Measurements from ENCODE around the gene VTI1A.

VTI1A gene

DNA sequence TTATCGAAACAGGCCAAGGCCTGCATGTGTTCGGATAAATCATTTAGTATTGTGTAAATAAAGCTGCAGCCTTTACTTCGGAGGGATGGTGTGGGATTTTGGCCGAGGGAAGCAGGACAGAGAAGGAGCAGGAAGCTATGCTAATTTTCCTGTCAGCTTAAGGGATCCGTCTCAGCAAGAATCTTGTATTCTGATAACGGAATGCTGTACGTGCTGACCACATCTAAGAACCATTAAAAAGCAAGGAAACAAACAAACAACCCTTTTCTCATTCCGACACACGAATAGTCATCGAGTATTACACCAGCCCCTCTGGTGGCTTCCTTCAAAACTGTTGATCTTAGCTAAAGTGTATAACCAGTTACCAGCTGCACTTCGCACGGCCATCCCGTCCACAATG is 369.9 kb downstream of the VTI1A start:
- TF ChIP-seq MYC (IDR thresholded peaks at IDR 0.05; ENCODE audit: low read depth, low read length): no peak
- TF ChIP-seq, protein P1, sequence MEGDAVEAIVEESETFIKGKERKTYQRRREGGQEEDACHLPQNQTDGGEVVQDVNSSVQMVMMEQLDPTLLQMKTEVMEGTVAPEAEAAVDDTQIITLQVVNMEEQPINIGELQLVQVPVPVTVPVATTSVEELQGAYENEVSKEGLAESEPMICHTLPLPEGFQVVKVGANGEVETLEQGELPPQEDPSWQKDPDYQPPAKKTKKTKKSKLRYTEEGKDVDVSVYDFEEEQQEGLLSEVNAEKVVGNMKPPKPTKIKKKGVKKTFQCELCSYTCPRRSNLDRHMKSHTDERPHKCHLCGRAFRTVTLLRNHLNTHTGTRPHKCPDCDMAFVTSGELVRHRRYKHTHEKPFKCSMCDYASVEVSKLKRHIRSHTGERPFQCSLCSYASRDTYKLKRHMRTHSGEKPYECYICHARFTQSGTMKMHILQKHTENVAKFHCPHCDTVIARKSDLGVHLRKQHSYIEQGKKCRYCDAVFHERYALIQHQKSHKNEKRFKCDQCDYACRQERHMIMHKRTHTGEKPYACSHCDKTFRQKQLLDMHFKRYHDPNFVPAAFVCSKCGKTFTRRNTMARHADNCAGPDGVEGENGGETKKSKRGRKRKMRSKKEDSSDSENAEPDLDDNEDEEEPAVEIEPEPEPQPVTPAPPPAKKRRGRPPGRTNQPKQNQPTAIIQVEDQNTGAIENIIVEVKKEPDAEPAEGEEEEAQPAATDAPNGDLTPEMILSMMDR (IDR thresholded peaks at IDR 0.05; ENCODE audit: low read depth, low read length): no peak
- no peak for TF ChIP-seq MAX (IDR thresholded peaks at IDR 0.05; ENCODE audit: low read depth, low read length)
- no peak for TF ChIP-seq POLR2A (IDR thresholded peaks at IDR 0.05; ENCODE audit: extremely low read depth, insufficient read length)
- H3K4me3 ChIP-seq (ENCODE audit: low read depth, low read length): no peak overlapping the region
- no peak for DNase-seq (ENCODE audit: low read depth)

DNA sequence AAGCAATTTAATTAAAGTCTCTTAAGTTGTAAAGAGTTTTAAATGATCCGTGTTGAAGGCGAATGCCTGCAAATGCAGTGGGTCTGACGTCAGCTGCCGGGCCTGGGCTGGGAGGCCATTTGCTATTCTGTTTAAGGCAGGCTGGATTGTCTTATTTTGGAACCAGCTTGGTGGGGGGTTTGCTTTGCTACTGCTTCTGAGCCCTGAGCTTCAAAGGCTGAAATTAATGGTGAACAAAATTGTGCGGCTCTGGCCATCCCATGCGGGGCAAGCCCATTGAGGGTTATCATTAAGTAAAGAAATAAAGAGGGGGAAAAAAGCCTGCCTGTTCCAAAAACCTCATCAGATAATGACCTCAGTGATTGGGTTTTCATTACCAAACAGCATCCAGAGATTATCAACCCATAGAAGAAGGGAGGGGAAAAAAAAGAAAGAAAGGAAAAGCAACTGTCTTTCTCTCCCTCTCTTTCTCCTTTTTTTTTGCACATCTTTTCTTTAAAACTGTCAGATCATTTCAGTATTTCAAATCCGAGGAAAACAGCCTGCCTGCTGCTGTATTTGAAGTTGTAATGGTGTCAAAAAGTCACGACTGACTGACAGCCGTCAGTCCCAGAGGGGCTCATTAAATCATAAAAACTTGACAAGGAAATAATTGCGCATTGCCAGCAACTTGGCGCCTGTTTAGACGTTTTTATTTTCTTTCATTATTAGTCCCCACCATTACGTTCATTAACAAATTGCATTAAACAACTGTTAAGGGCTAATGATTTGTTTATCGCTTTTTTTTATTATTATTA is 371.2 kb downstream of the VTI1A start:
- no peak overlapping the region for H3K4me3 ChIP-seq (ENCODE audit: low read depth, low read length)
- no peak for DNase-seq (ENCODE audit: low read depth)
- TF ChIP-seq MAX (IDR thresholded peaks at IDR 0.05; ENCODE audit: low read depth, low read length): no peak

DNA sequence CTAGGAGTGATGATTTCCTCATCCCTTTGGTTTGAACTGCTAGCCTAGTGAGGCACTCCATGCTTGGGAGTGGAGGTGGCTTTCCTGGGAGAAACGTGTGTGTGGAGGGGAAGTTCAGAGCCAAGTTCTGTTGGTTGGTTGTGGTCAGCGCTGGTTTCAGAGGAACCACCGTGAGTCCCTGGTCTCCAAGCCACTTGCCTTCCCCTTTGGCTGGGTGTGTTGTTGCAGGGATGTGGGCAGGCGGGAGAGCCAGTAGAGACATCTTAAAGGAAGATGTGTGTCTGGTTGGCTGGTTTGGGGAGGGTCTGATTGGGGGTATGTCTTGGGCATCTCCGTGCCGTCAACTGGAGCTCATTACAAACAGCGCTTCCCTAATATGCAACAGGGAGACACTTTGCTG is 372.2 kb downstream of the VTI1A start:
- no peak for TF ChIP-seq MAX (IDR thresholded peaks at IDR 0.05; ENCODE audit: low read depth, low read length)
- H3K4me3 ChIP-seq (ENCODE audit: low read depth, low read length): no peak overlapping the region
- no peak for DNase-seq (ENCODE audit: low read depth)

DNA sequence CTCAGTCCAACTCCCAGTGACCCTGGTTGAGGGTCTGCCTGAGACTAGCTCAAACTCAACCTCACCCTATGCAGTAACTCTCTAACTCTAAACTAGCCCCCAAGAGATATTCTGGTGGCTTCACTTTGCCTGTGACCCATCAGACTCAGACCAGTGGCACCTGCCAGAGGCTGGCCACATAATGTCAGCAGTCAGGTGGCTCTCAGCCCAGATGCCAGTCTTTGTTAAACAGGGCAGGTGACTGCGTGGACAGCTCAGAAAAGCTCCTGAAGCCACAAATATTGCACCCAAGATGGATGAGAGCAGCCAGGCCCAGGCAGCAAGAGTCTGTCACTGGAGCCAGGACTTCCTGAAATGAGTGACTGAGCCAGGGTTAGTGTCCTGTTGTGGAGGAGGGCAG is 373.3 kb downstream of the VTI1A start:
- no peak overlapping the region for H3K4me3 ChIP-seq (ENCODE audit: low read depth, low read length)
- DNase-seq (ENCODE audit: low read depth): no peak
- TF ChIP-seq POLR2A (IDR thresholded peaks at IDR 0.05; ENCODE audit: extremely low read depth, insufficient read length) (no peak), MAX (IDR thresholded peaks at IDR 0.05; ENCODE audit: low read depth, low read length) (no peak), MYC (IDR thresholded peaks at IDR 0.05; ENCODE audit: low read depth, low read length) (no peak)
- TF ChIP-seq, protein P1 (IDR thresholded peaks at IDR 0.05; ENCODE audit: low read depth, low read length): no peak

DNA sequence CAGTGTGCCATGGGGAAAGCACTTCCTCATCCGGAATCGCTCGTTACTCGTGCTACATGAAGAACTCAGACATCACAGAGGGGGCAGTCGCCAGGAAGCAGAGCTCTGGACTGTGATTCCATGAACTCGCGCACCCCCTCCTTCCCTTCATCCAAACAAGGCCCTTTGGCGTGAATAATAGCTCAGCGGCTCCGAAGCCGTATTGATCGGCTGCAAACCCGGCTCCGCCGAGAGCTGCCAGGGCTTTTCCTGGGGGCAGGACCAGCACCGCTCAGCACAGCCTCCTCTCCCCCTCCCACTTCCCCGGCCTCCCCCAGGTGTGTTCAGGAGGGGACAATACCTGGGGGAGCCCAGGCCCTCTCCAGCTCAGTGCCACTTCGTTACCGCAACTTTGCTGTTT is 374.0 kb downstream of the VTI1A start:
- DNase-seq (ENCODE audit: low read depth): no peak
- TF ChIP-seq POLR2A (IDR thresholded peaks at IDR 0.05; ENCODE audit: extremely low read depth, insufficient read length): no peak
- TF ChIP-seq MYC (IDR thresholded peaks at IDR 0.05; ENCODE audit: low read depth, low read length): no peak
- no peak for TF ChIP-seq MAX (IDR thresholded peaks at IDR 0.05; ENCODE audit: low read depth, low read length)
- TF ChIP-seq, protein P1 (IDR thresholded peaks at IDR 0.05; ENCODE audit: low read depth, low read length): no peak
- no peak overlapping the region for H3K4me3 ChIP-seq (ENCODE audit: low read depth, low read length)

GRCh38 chr10:112821663-112822062 is 374.6 kb downstream of the VTI1A start:
- TF ChIP-seq MAX (IDR thresholded peaks at IDR 0.05; ENCODE audit: low read depth, low read length) (no peak), MYC (IDR thresholded peaks at IDR 0.05; ENCODE audit: low read depth, low read length) (no peak), POLR2A (IDR thresholded peaks at IDR 0.05; ENCODE audit: extremely low read depth, insufficient read length) (no peak)
- TF ChIP-seq, protein P1 (IDR thresholded peaks at IDR 0.05; ENCODE audit: low read depth, low read length): no peak
- no peak for DNase-seq (ENCODE audit: low read depth)
- no peak overlapping the region for H3K4me3 ChIP-seq (ENCODE audit: low read depth, low read length)

Measured in NB4 (cell line).